ENCODE data around the gene PLPPR1.

- no peak for TF ChIP-seq REST (IDR thresholded peaks at IDR 0.05; ENCODE audit: unreplicated experiment)
- no peak for TF ChIP-seq CTCF (conservative IDR thresholded peaks at IDR 0.05; ENCODE audit: low read depth in 2 of 2)
- no peak for TF ChIP-seq POLR2AphosphoS5 (IDR thresholded peaks at IDR 0.05; ENCODE audit: low read depth)
- TF ChIP-seq ETS1 (IDR thresholded peaks at IDR 0.05) = no peak
- no peak for TF ChIP-seq EZH2phosphoT487 (IDR thresholded peaks at IDR 0.05; ENCODE audit: unreplicated experiment)
- TF ChIP-seq EZH2 (IDR thresholded peaks at IDR 0.05; ENCODE audit: low read depth, unreplicated experiment) = no peak
- TF ChIP-seq CREB1 (CRISPR knock-in tag; IDR thresholded peaks at IDR 0.05; ENCODE audit: low read depth) = no peak
Measured at GRCh38 chr9:101165131-101165530, 136.6 kb downstream of the PLPPR1 start.

Measured in GM23338 (cell line).